Measurements from ENCODE around the gene UBA1. TPM values are rescaled to one million over a fixed set of nuclear protein-coding genes. Genes with fewer than 3 reads are reported as not detected.

UBA1 gene
- polyA plus RNA-seq, 2 of the 4 experiments (the other 2 are of a cell fraction): 160 to 192 TPM

- Histone ChIP-seq H3K27ac (no peak overlapping the region), H3K4me2 (no peak overlapping the region), H3K9me3 (no peaks in the 10 kb centered on the region), H3K4me1 (peaks cover 16% of the 10 kb centered on the region; the same call in 1 of the 3 replicates), H3K4me3 (no peak overlapping the region)
- CTCF ChIA-PET: no interaction called here
- DNase-seq (ENCODE audit: low read depth in 1 of 2, low spot score in 1 of 2) (no peak), FAIRE-seq (no peak), ATAC-seq (no peak)
- TF ChIP-seq ZC3H11A (IDR thresholded peaks at IDR 0.05) (no peak), MAFK (IDR thresholded peaks at IDR 0.05; ENCODE audit: partially characterized antibody) (no peak), FOSB (CRISPR knock-in tag; IDR thresholded peaks at IDR 0.05) (no peak), CBX2 (IDR thresholded peaks at IDR 0.05; ENCODE audit: borderline replicate concordance, low read depth) (no peak)
- POLR2A ChIA-PET: no interaction called here
- WGBS (ENCODE audit: missing lambda C conversion rate): 94% methylated on average over 16 of the region's 17 CpGs
Observed at GRCh38 chrX:47224266-47224895, 30.8 kb downstream of the UBA1 start.

- no peak for TF ChIP-seq JUNB (IDR thresholded peaks at IDR 0.05)
- TF ChIP-seq TP53 (CRISPR knock-in tag; IDR thresholded peaks at IDR 0.05): no peak
- no peak for TF ChIP-seq PBX3 (IDR thresholded peaks at IDR 0.05)
- TF ChIP-seq MAZ (IDR thresholded peaks at IDR 0.05; ENCODE audit: borderline replicate concordance, low read depth, low read length): no peak
- TF ChIP-seq NR3C1 (IDR thresholded peaks at IDR 0.05): no peak
- TF ChIP-seq ELK1 (IDR thresholded peaks at IDR 0.05; ENCODE audit: low read depth, low read length): no peak
- TF ChIP-seq MYC (IDR thresholded peaks at IDR 0.05; ENCODE audit: borderline replicate concordance, low read length): no peak
- no peak for TF ChIP-seq EHMT2 (IDR thresholded peaks at IDR 0.05; ENCODE audit: low read depth)
- no peak for TF ChIP-seq CEBPB (IDR thresholded peaks at IDR 0.05)
- H3K4me2 ChIP-seq: no peak overlapping the region
- DNase-seq (ENCODE audit: low read depth in 1 of 2, low spot score in 1 of 2) (no peak), ATAC-seq (no peak), FAIRE-seq (no peak)
- CTCF ChIA-PET: no interaction called here
- no peak overlapping the region for H3K4me3 ChIP-seq
- POLR2A ChIA-PET: no interaction called here
- no peak overlapping the region for H3K27ac ChIP-seq
- H3K4me1 ChIP-seq: peaks cover 15% of the 10 kb centered on the region; the same call in 1 of the 3 replicates
- WGBS (ENCODE audit: missing lambda C conversion rate): 100% methylated on average over 3 of the region's 4 CpGs
- H3K9me3 ChIP-seq: no peaks in the 10 kb centered on the region
Observed at GRCh38 chrX:47224896-47225290, 31.3 kb downstream of the UBA1 start.

- CTCF ChIA-PET: no interaction called here
- no peak for ATAC-seq
- H3K4me3 ChIP-seq: no peak overlapping the region
- no peak overlapping the region for H3K27ac ChIP-seq
- FAIRE-seq: no peak
- no peak overlapping the region for H3K4me2 ChIP-seq
- H3K9me3 ChIP-seq: no peaks in the 10 kb centered on the region
- 88% methylated on average over 6 of the region's 6 CpGs for WGBS (ENCODE audit: missing lambda C conversion rate)
- no peak for DNase-seq (ENCODE audit: low read depth in 1 of 2, low spot score in 1 of 2)
- POLR2A ChIA-PET: no interaction called here
- H3K4me1 ChIP-seq: peaks cover 6% of the 10 kb centered on the region; the same call in 1 of the 3 replicates
- TF ChIP-seq E2F6 (IDR thresholded peaks at IDR 0.05; ENCODE audit: borderline replicate concordance, low read depth) (no peak), ZFP36 (IDR thresholded peaks at IDR 0.05; ENCODE audit: borderline replicate concordance, partially characterized antibody) (no peak), EP300 (IDR thresholded peaks at IDR 0.05) (no peak), ZNF302 (CRISPR knock-in tag; IDR thresholded peaks at IDR 0.05) (no peak), HMGXB4 (CRISPR knock-in tag; IDR thresholded peaks at IDR 0.05; ENCODE audit: borderline replicate concordance) (no peak), HOXB5 (CRISPR knock-in tag; IDR thresholded peaks at IDR 0.05) (no peak), RARB (CRISPR knock-in tag; IDR thresholded peaks at IDR 0.05) (no peak), TFCP2L1 (CRISPR knock-in tag; IDR thresholded peaks at IDR 0.05) (no peak), REST (IDR thresholded peaks at IDR 0.05) (no peak), ESRRA (IDR thresholded peaks at IDR 0.05; ENCODE audit: borderline replicate concordance, low read length) (no peak), USF2 (IDR thresholded peaks at IDR 0.05) (no peak), RAD21 (conservative IDR thresholded peaks at IDR 0.05 in 1 of 2, IDR thresholded peaks at IDR 0.05 in 1 of 2) (no peak), CHD2 (IDR thresholded peaks at IDR 0.05; ENCODE audit: low read length, partially characterized antibody) (no peak)
Observed at GRCh38 chrX:47226071-47226470, 32.4 kb downstream of the UBA1 start.

Data from A549 (cell line).